ENCODE results near the gene CLCN5.

The CLCN5 gene

GRCh38 chrX:49922291-49923241 is at the start of gene CLCN5:
Gene CLCN5 (plus strand): TSS chrX:49922596. CDS start chrX:49925299, 2,703 bp downstream.
- peak within 1 kb of the TSS; percentile 82 for H3K4me3 ChIP-seq
- H3K27ac ChIP-seq, result peak within 1 kb of the TSS; percentile 64 to 86
- TF ChIP-seq CTCF (IDR thresholded peaks at IDR 0.05), result no peak
- peak; percentile 95 for DNase-seq (ENCODE audit: low spot score)

GRCh38 chrX:49876750-49877149 is 45.6 kb upstream of the CLCN5 start:
- Histone ChIP-seq H3K27ac (peak overlapping the region in 1 of 2 donors; percentile 5), H3K4me3 (no peak overlapping the region)
- no peak for TF ChIP-seq CTCF (IDR thresholded peaks at IDR 0.05)
- DNase-seq (ENCODE audit: low spot score), result no peak

GRCh38 chrX:49877397-49878101 is 44.8 kb upstream of the CLCN5 start:
- no peak for TF ChIP-seq CTCF (IDR thresholded peaks at IDR 0.05)
- DNase-seq (ENCODE audit: low spot score), result no peak
- H3K4me3 ChIP-seq, result peak overlapping the region; percentile 79
- H3K27ac ChIP-seq, result peak overlapping the region; percentile 79 to 92

GRCh38 chrX:49878128-49878833 is 44.1 kb upstream of the CLCN5 start:
- no peak for DNase-seq (ENCODE audit: low spot score)
- H3K27ac ChIP-seq, result peak overlapping the region; percentile 79 to 92
- TF ChIP-seq CTCF (IDR thresholded peaks at IDR 0.05), result no peak
- peak overlapping the region; percentile 79 for H3K4me3 ChIP-seq

GRCh38 chrX:49878834-49879655 is 43.4 kb upstream of the CLCN5 start, which contains the start of gene USP27X:
Gene USP27X (plus strand): TSS chrX:49879484. CDS start chrX:49880308, 824 bp downstream.
- DNase-seq (ENCODE audit: low spot score), result peak; percentile 85
- peak within 1 kb of the TSS; percentile 79 for H3K4me3 ChIP-seq
- TF ChIP-seq CTCF (IDR thresholded peaks at IDR 0.05), result peak; percentile 26
- peak within 1 kb of the TSS; percentile 79 to 92 for H3K27ac ChIP-seq

- Histone ChIP-seq H3K27ac (peak overlapping the region; percentile 79 to 92), H3K4me3 (peak overlapping the region; percentile 79)
- no peak for DNase-seq (ENCODE audit: low spot score)
- TF ChIP-seq CTCF (IDR thresholded peaks at IDR 0.05), result no peak
These were observed 42.6 kb upstream of the CLCN5 start for GRCh38 chrX:49879656-49880277.
